D721Med (cell line): ENCODE measurements around the gene CYP2D6.
"Not testable (repeated sequence)": the region's sequence is repeated elsewhere in the genome, so short reads cannot be mapped to it uniquely, and the experiment has no call there.

Source experiments
- DNase-seq: peaks from one replicate; pipeline ENCODE4 v3.0.0; 2011; ENCODE audit warnings: low spot score; ENCODE audit not compliant: insufficient read length
- FAIRE-seq: peaks from 2 replicates; lab custom pipeline; 2011; peaks lifted over from hg19 to GRCh38; lab: Jason Lieb, UNC
- CTCF ChIP-seq: IDR thresholded peaks from 2 replicates; pipeline ENCODE4 v1.5.1; 2012; ENCODE audit warnings: mild to moderate bottlenecking, control low read depth; ENCODE audit not compliant: insufficient read depth; ENCODE audit errors: missing control alignments

The CYP2D6 gene

DNA sequence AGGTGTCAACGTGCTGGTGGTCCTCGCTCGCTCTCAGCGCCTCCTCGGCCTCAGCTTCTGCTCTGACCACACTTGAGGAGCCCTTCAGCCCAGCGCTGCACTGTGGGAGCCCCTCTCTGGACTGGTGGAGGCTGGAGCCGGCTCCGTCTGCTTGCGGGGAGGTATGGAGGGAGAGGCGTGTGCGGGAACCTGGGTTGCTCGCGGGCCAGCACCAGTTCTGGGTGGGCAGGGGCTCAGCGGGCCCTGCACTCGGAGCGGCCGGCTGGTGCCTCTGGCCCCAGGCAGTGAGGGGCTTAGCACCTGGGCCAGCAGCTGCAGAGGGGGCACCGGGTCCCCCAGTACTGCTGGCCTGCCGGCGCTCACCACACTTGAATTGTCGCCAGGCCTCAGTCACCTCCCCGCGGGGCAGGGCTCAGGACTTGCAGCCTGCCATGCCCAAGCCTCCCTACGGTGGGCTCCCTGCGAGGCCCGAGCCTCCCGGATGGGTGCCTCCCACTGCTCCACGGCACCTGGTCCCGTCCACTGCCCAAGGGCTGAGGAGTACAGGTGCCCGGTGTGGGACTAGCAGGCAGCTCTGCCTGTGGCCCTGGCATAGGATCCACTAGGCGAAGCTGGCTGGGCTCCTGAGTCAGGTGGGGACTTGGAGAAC, 7.6 kb upstream of the CYP2D6 start:
- DNase-seq (no peak), FAIRE-seq (no peak)
- TF ChIP-seq CTCF, result no peak

GRCh38 chr22:42135688-42136087, 5.1 kb upstream of the CYP2D6 start:
- not testable (repeated sequence) for FAIRE-seq

GRCh38 chr22:42134100-42135020, 3.8 kb upstream of the CYP2D6 start:
- DNase-seq (no peak), FAIRE-seq (no peak)
- no peak for TF ChIP-seq CTCF

More at GRCh38 chr22:42135688-42136087, 5.1 kb upstream of the CYP2D6 start:
- not testable (repeated sequence) for DNase-seq

GRCh38 chr22:42132457-42132856, 1.8 kb upstream of the CYP2D6 start:
- FAIRE-seq (no peak), DNase-seq (no peak)
- TF ChIP-seq CTCF, result no peak

GRCh38 chr22:42131562-42131961, 952 bp upstream of the CYP2D6 start:
- no peak for TF ChIP-seq CTCF
- DNase-seq, result no peak
- FAIRE-seq, result no peak

GRCh38 chr22:42130182-42130581, 428 bp downstream of the CYP2D6 start:
- not testable (repeated sequence) for FAIRE-seq, DNase-seq

DNA sequence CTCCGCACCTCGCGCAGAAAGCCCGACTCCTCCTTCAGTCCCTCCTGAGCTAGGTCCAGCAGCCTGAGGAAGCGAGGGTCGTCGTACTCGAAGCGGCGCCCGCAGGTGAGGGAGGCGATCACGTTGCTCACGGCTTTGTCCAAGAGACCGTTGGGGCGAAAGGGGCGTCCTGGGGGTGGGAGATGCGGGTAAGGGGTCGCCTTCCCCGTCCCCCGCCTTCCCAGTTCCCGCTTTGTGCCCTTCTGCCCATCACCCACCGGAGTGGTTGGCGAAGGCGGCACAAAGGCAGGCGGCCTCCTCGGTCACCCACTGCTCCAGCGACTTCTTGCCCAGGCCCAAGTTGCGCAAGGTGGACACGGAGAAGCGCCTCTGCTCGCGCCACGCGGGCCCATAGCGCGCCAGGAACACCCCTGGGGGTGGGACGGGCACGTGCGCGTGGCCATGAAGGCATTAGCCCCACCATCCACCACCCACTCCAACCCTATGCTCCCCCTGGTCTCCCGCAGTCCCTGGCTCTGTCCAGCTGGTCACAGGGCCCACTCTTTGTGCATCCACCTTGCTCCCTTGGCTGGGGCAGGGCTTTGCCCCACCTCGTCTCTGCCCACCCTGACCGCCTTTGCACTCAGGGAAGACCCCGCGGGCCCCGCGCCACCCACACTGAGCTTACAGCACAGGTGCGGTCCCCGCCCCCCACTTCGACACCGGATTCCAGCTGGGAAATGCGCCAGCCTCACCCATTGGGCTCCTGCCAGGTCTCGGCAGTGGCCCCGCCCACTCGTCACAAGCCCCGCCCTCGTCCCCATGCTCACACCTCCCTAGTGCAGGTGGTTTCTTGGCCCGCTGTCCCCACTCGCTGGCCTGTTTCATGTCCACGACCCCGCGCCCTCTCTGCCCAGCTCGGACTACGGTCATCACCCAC, 1.6 kb downstream of the CYP2D6 start:
- DNase-seq, FAIRE-seq: not testable (repeated sequence)

DNA sequence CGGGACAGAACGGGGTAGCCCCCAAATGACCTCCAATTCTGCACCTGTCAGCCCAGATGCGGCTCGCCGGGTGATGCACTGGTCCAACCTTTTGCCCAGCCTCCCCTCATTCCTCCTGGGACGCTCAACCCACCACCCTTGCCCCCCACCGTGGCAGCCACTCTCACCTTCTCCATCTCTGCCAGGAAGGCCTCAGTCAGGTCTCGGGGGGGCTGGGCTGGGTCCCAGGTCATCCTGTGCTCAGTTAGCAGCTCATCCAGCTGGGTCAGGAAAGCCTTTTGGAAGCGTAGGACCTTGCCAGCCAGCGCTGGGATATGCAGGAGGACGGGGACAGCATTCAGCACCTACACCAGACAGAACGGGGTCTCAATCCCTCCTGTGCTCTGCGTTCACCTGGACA, 2.6 kb downstream of the CYP2D6 start:
- FAIRE-seq, DNase-seq: not testable (repeated sequence)
